Activated T-cell treated with anti-CD3 and anti-CD28 coated beads for 1 hour (primary cell): ENCODE data around the gene SYTL5.

ENCODE experiments used
- DNase-seq: peaks from one replicate; pipeline ENCODE4 v3.0.0-alpha.2; 2020; ENCODE audit warnings: low read depth

The SYTL5 gene

GRCh38 chrX:38142610-38143009 is 136.3 kb downstream of the SYTL5 start:
- no peak for DNase-seq

- no peak for DNase-seq
Measured at GRCh38 chrX:38149016-38149415, 142.7 kb downstream of the SYTL5 start.

GRCh38 chrX:38150993-38151392 is 144.6 kb downstream of the SYTL5 start:
- no peak for DNase-seq

GRCh38 chrX:38151441-38151840 is 145.1 kb downstream of the SYTL5 start:
- no peak for DNase-seq

- no peak for DNase-seq
Measured at GRCh38 chrX:38154340-38154739, 148.0 kb downstream of the SYTL5 start.

- DNase-seq: no peak
Measured at GRCh38 chrX:38154818-38155217, 148.5 kb downstream of the SYTL5 start.

- DNase-seq: no peak
Measured at GRCh38 chrX:38156838-38157237, 150.5 kb downstream of the SYTL5 start.

GRCh38 chrX:38163193-38163592 is 156.8 kb downstream of the SYTL5 start:
- DNase-seq: no peak

GRCh38 chrX:38165023-38165422 is 158.7 kb downstream of the SYTL5 start:
- no peak for DNase-seq

- no peak for DNase-seq
Measured at GRCh38 chrX:38166478-38167083, 160.2 kb downstream of the SYTL5 start.

GRCh38 chrX:38170556-38170955 is 164.2 kb downstream of the SYTL5 start:
- no peak for DNase-seq

- DNase-seq: no peak
Measured at GRCh38 chrX:38172596-38172995, 166.2 kb downstream of the SYTL5 start.

- DNase-seq: no peak
Measured at GRCh38 chrX:38175139-38175538, 168.8 kb downstream of the SYTL5 start.

- no peak for DNase-seq
Measured at GRCh38 chrX:38178396-38178795, 172.0 kb downstream of the SYTL5 start.
